Gastrocnemius medialis (tissue), 4 donors: ENCODE data around the gene MGST3. TPM values are rescaled to one million over a fixed set of nuclear protein-coding genes. Genes with fewer than 3 reads are reported as not detected.
"Not testable (repeated sequence)": the region's sequence is repeated elsewhere in the genome, so short reads cannot be mapped to it uniquely, and the experiment has no call there.

Experiments used
- ATAC-seq, 2 donors: fragments of 150-250 bp; one replicate each; pipeline ENCODE4 v1.9.1; 2016
- DNase-seq, 2 donors: peaks; one replicate each; pipeline ENCODE4 v3.0.0-alpha.2; 2019
- H3K27ac ChIP-seq, 4 donors: fragments of 200-600 bp; sonication (generic); 1 replicate in 1 of 4; 2 replicates in 3 of 4; pipeline ENCODE4 v1.5.1; 2016 to 2018; ENCODE audit warnings: mild to moderate bottlenecking in 2 of 4, moderate library complexity in 1 of 4
- H3K27me3 ChIP-seq, 3 donors: fragments of 200-600 bp; sonication (generic) in 2 of 3; 1 replicate in 1 of 3; 2 replicates in 2 of 3; pipeline versions ENCODE4 v1.5.1 to v1.6.0; 2016 to 2019; ENCODE audit warnings: mild to moderate bottlenecking in 1 of 3, moderate library complexity in 1 of 3
- H3K36me3 ChIP-seq, 2 donors: fragments of 200-600 bp; sonication (generic) in 1 of 2; one replicate each; pipeline ENCODE4 v1.5.1; 2017 to 2018
- H3K4me1 ChIP-seq, 2 donors: fragments of 200-600 bp; sonication (generic) in 1 of 2; one replicate each; pipeline ENCODE4 v1.5.1; 2016 to 2017; ENCODE audit warnings: mild to moderate bottlenecking in 2 of 2
- H3K4me3 ChIP-seq, 4 donors: fragments of 200-600 bp; sonication (generic) in 3 of 4; 1 replicate in 1 of 4; 2 replicates in 3 of 4; pipeline ENCODE4 v1.5.1; 2016 to 2019; ENCODE audit warnings: mild to moderate bottlenecking in 2 of 4
- H3K9me3 ChIP-seq, 3 donors: fragments of 200-600 bp; sonication (generic) in 2 of 3; 1 replicate in 1 of 3; 2 replicates in 2 of 3; pipeline ENCODE4 v1.5.1; 2016 to 2019
- CTCF ChIP-seq, 5 experiments: fragments of 450-650 bp in 3 of 5; fragments of 200-600 bp in 2 of 5; sonication (generic) in 2 of 5; IDR thresholded peaks in 4 of 5; conservative IDR thresholded peaks in 1 of 5; 1 replicate in 4 of 5; 2 replicates in 1 of 5; pipeline ENCODE4 v1.5.1; 2016 to 2019; ENCODE audit warnings: antibody characterized with exemption in 5 of 5, mild to moderate bottlenecking in 3 of 5, moderate library complexity in 3 of 5
- POLR2A ChIP-seq, 2 donors: fragments of 450-650 bp; IDR thresholded peaks; one replicate each; pipeline ENCODE4 v1.6.1; 2017; ENCODE audit warnings: antibody characterized with exemption in 2 of 2, mild to moderate bottlenecking in 2 of 2, moderate library complexity in 2 of 2
- in situ Hi-C, 4 donors: fragments of 200-750 bp; cut with MboI; loops; one replicate each; pipeline versions ENCODE4 v1.15.0 to v1.8.0; 2017; ENCODE audit warnings: low sequenced_read_pairs in 4 of 4
- intact Hi-C: fragments of 100-400 bp; cut with DNase I; formaldehyde crosslinking; loops from one replicate; pipeline ENCODE4 v1.15.1; 2023; ENCODE audit warnings: low total_unique reads
- total RNA-seq, 4 donors: library from RNA; depleted of rRNA; stranded (reverse); fragments of >200 nt; gene quantifications; one replicate each; pipeline versions ENCODE4 v1.1.0 to v1.2.3, GENCODE V29; 2016

MGST3 gene
- total RNA-seq, 4 donors from 2014 or later = 101 to 275 (median 202) TPM

GRCh38 chr1:165680303-165680702 is 49.3 kb downstream of the MGST3 start:
- Histone ChIP-seq H3K27me3 (no peaks in the 10 kb centered on the region), H3K36me3 (peaks cover 0 to 68% of the 10 kb centered on the region in 2 donors), H3K4me1 (peaks cover 0 to 11% of the 10 kb centered on the region in 2 donors), H3K9me3 (no peaks in the 10 kb centered on the region), H3K27ac (no peak overlapping the region), H3K4me3 (no peak overlapping the region)
- intact Hi-C loops = no loop called here
- TF ChIP-seq POLR2A (IDR thresholded peaks at IDR 0.05) (no peak), CTCF (IDR thresholded peaks at IDR 0.05 in 4 of 5, conservative IDR thresholded peaks at IDR 0.05 in 1 of 5) (no peak)
- peak in 1 of 2 donors; percentile 56 for ATAC-seq
- DNase-seq = peak in 1 of 2 donors; percentile 35
- in situ Hi-C loops = no loop called here

- H3K4me3 ChIP-seq, H3K9me3 ChIP-seq, DNase-seq, in situ Hi-C loops, H3K27me3 ChIP-seq, intact Hi-C loops, H3K27ac ChIP-seq, ATAC-seq: not testable (repeated sequence)
- Histone ChIP-seq H3K4me1 (peaks cover 0 to 11% of the 10 kb centered on the region in 2 donors), H3K36me3 (peaks cover 0 to 69% of the 10 kb centered on the region in 2 donors)
Observed at GRCh38 chr1:165680773-165681172, 49.7 kb downstream of the MGST3 start.

- TF ChIP-seq POLR2A (IDR thresholded peaks at IDR 0.05) (no peak), CTCF (IDR thresholded peaks at IDR 0.05 in 4 of 5, conservative IDR thresholded peaks at IDR 0.05 in 1 of 5) (no peak)
- in situ Hi-C loops (no loop called here), intact Hi-C loops (no loop called here)
- H3K4me1 ChIP-seq = peaks cover 0 to 16% of the 10 kb centered on the region in 2 donors
- no peak overlapping the region for H3K4me3 ChIP-seq
- ATAC-seq (no peak), DNase-seq (no peak)
- H3K27me3 ChIP-seq = no peaks in the 10 kb centered on the region
- H3K36me3 ChIP-seq = peaks cover 0 to 39% of the 10 kb centered on the region in 2 donors
- no peaks in the 10 kb centered on the region for H3K9me3 ChIP-seq
- no peak overlapping the region for H3K27ac ChIP-seq
Observed at GRCh38 chr1:165683848-165684485, 52.9 kb downstream of the MGST3 start.

- in situ Hi-C loops = no loop called here
- intact Hi-C loops = no loop called here
- H3K4me3 ChIP-seq = no peak overlapping the region
- peaks cover 0 to 19% of the 10 kb centered on the region in 2 donors for H3K36me3 ChIP-seq
- no peaks in the 10 kb centered on the region for H3K27me3 ChIP-seq
- TF ChIP-seq CTCF (IDR thresholded peaks at IDR 0.05 in 4 of 5, conservative IDR thresholded peaks at IDR 0.05 in 1 of 5) (no peak), POLR2A (IDR thresholded peaks at IDR 0.05) (no peak)
- no peak overlapping the region for H3K27ac ChIP-seq
- H3K9me3 ChIP-seq = no peaks in the 10 kb centered on the region
- DNase-seq (no peak), ATAC-seq (no peak)
- peaks cover 0 to 16% of the 10 kb centered on the region in 2 donors for H3K4me1 ChIP-seq
Observed at GRCh38 chr1:165686121-165686970, 55.3 kb downstream of the MGST3 start.

- no peak overlapping the region for H3K27ac ChIP-seq
- peaks cover 0 to 16% of the 10 kb centered on the region in 2 donors for H3K4me1 ChIP-seq
- in situ Hi-C loops = no loop called here
- H3K27me3 ChIP-seq = no peaks in the 10 kb centered on the region
- no peak overlapping the region for H3K4me3 ChIP-seq
- ATAC-seq = no peak
- H3K9me3 ChIP-seq = no peaks in the 10 kb centered on the region
- peaks cover 0 to 12% of the 10 kb centered on the region in 2 donors for H3K36me3 ChIP-seq
- intact Hi-C loops = no loop called here
- DNase-seq = no peak
- TF ChIP-seq POLR2A (IDR thresholded peaks at IDR 0.05) (no peak), CTCF (IDR thresholded peaks at IDR 0.05 in 4 of 5, conservative IDR thresholded peaks at IDR 0.05 in 1 of 5) (no peak)
Observed at GRCh38 chr1:165686971-165687433, 56.0 kb downstream of the MGST3 start.
